ENCODE measurements around the gene NUAK1.

The NUAK1 gene

DNA sequence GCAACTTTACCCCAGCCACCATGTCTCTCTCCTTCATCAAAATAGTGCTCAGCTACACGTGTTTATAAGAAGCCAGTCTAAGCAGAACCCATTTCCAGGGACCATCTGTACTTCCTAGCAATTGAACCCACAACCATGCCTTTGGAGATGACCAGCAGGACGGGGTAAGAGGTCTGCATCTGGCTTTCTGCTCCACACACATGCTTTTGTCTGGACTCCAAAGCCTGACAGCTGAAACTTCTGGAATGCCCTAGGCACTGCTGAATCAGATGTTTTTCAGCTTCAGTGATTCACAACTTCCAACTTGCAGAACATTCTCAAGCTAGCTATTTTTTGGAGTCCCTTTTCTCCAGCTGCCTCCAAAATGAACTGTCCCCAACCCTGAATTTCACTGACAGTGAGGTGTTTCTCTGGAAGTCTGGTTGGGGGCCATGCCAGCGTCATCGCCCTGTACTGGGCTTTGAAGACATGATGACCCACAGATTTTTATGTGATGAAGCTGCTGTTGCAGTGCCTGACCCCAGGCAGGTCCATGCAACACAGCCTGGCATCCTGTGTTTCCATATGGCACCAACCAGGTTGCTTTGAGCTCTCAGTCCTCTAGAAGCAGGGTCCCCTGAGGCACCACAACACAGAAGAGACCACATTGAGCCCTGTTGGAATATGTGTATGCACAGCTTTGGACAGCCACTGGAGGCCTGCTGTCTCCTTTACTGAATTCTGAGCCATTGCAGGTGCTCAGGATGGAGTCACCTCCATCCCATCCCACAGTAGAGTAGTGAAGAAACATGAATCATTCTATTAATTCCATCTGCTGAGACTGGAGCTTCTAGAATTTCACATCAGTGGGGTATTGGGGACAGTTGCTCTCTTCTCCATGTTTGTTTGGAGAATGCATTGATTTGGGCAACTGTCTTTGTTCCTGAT lies 80.2 kb downstream of the NUAK1 start:
- Mint-ChIP-seq H3K36me3 (ENCODE audit: insufficient read depth) (no peaks in the 10 kb centered on the region), H3K9me3 (peaks cover 0 to 5% of the 10 kb centered on the region in 2 donors), H3K4me3 (no peak overlapping the region), H3K4me1 (ENCODE audit: low read depth in 2 of 2) (no peaks in the 10 kb centered on the region), H3K27me3 (peaks cover 0 to 2% of the 10 kb centered on the region in 2 donors), H3K27ac (no peak overlapping the region)
- ATAC-seq (replicated peaks), result no peak
- no peak for DNase-seq

DNA sequence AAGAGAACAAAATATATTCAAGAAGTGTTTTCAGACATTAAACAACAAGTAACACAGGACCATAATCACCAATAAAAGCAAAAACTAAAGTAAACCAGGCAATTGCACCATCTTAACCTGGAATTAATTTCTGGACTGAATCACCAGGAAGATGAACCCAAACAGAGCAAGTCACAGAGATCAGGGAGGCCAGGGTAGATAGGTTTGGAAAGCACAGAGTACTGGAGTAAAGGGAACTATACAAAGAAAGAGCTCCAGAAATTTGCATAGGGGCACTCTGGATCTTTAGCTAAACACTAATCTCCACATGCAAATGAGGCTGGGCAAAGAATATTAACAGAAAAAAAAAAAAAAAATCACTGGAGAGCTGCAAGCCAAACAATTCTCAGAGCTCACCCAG lies 84.7 kb downstream of the NUAK1 start:
- no peak overlapping the region for H3K4me3 Mint-ChIP-seq
- H3K4me1 Mint-ChIP-seq (ENCODE audit: low read depth in 2 of 2), result no peaks in the 10 kb centered on the region
- ATAC-seq (replicated peaks) (no peak), DNase-seq (no peak)
- peaks cover 18 to 44% of the 10 kb centered on the region in 2 donors for H3K27me3 Mint-ChIP-seq
- H3K9me3 Mint-ChIP-seq, result peaks cover 0 to 5% of the 10 kb centered on the region in 2 donors
- H3K36me3 Mint-ChIP-seq (ENCODE audit: insufficient read depth), result no peaks in the 10 kb centered on the region
- H3K27ac Mint-ChIP-seq, result no peak overlapping the region

DNA sequence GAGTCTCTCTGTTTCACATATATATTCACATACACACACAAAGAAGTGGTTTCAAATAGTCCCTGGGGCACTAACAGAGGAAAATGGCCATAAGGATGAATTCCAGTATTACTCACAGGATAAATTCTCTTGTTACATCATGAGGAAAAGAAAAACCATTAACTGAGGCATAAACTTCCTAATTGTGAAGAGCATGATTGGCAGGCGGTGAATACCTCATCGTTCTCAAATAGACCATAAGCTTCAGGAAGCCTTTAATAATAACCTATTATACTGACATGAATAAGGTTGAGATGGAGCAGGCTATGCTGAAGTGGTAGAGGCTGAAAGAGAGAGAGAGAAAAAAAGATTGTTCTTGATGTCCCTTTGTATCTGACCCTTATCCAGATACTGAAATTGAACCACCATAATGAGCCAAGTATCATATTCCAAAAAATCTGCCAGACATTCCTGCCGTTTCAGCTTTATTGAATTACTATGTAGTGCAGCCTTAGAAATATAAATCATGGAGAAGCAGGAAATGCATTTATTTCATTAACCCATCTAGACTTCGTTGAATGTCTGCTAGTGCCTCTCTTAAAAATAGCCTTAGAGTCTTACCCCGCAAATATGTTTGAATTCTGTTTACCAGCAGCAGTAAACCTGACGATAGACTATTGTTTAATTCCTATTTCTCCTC lies 86.8 kb downstream of the NUAK1 start:
- Mint-ChIP-seq H3K36me3 (ENCODE audit: insufficient read depth) (no peaks in the 10 kb centered on the region), H3K27ac (no peak overlapping the region), H3K4me3 (no peak overlapping the region), H3K9me3 (peaks cover 0 to 5% of the 10 kb centered on the region in 2 donors), H3K4me1 (ENCODE audit: low read depth in 2 of 2) (no peaks in the 10 kb centered on the region), H3K27me3 (peaks cover 25 to 54% of the 10 kb centered on the region in 2 donors)
- ATAC-seq (replicated peaks), result no peak
- no peak for DNase-seq

DNA sequence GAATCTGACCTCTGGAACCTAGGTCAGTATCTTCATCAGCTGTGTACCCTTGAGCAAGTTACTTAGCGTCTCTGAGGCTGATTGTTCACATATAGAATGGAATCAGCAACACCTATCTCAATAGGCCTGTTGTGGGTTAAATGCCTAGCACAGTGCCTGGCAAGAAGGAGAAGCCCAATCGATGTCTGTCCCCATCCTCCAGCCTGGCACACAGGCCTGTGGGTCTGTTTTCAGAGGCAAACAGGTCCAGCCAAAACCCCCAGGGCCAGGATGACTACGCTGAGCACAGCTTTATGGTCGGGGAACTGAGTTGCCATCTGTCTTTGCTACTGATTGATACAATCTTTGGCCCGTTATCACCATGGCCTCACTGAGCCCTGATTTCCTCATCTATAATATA lies 89.2 kb downstream of the NUAK1 start:
- Mint-ChIP-seq H3K9me3 (peaks cover 0 to 3% of the 10 kb centered on the region in 2 donors), H3K27me3 (peaks cover 25 to 54% of the 10 kb centered on the region in 2 donors), H3K36me3 (ENCODE audit: insufficient read depth) (no peaks in the 10 kb centered on the region), H3K4me3 (no peak overlapping the region), H3K27ac (no peak overlapping the region), H3K4me1 (ENCODE audit: low read depth in 2 of 2) (no peaks in the 10 kb centered on the region)
- ATAC-seq (replicated peaks) (no peak), DNase-seq (no peak)

DNA sequence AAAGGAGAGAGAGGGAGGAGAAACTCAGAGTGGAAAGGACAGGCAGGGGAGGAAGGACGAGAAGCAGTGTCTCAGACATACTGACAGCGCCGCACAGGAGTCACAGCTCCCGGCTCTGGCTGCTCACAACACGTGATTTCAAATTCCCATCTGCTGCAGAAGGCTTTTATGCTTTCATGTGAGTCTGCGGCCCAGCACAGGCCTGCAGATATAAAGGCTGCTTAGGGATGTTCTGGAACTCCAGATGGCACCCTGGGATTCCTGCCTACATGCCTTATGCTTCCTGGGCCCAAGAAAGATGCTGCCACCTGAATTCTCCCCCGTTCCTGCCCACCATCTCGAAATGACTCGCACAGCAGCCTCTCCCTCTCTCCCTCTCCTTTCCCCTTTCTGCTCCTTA lies 89.6 kb downstream of the NUAK1 start:
- no peaks in the 10 kb centered on the region for H3K4me1 Mint-ChIP-seq (ENCODE audit: low read depth in 2 of 2)
- no peak for ATAC-seq (replicated peaks)
- H3K9me3 Mint-ChIP-seq, result peaks cover 0 to 3% of the 10 kb centered on the region in 2 donors
- H3K27me3 Mint-ChIP-seq, result peaks cover 25 to 54% of the 10 kb centered on the region in 2 donors
- no peak for DNase-seq
- no peak overlapping the region for H3K27ac Mint-ChIP-seq
- H3K4me3 Mint-ChIP-seq, result no peak overlapping the region
- no peaks in the 10 kb centered on the region for H3K36me3 Mint-ChIP-seq (ENCODE audit: insufficient read depth)

DNA sequence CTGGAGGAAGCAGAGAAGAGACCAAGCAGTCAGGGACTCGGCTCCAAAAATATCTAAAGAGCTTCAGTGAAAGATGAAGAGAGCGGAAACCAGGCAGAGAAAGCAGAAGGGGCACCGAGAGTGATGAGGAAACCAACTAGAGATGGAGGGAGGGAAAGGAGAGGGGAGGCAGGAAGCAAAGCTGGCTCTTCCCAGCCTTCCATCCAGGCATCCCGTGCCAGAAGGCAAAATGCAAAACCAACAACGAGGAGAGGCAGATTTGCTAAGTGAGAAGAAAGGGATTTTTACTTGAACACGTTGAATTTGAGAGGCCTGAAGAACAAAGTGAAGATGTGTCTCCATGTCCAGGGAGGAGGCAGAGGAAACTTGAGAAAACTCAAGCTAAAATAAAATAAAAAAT lies 90.1 kb downstream of the NUAK1 start:
- Mint-ChIP-seq H3K4me3 (no peak overlapping the region), H3K9me3 (no peaks in the 10 kb centered on the region), H3K27me3 (peaks cover 25 to 53% of the 10 kb centered on the region in 2 donors), H3K27ac (no peak overlapping the region), H3K36me3 (ENCODE audit: insufficient read depth) (no peaks in the 10 kb centered on the region), H3K4me1 (ENCODE audit: low read depth in 2 of 2) (no peaks in the 10 kb centered on the region)
- DNase-seq, result no peak
- ATAC-seq (replicated peaks), result no peak

DNA sequence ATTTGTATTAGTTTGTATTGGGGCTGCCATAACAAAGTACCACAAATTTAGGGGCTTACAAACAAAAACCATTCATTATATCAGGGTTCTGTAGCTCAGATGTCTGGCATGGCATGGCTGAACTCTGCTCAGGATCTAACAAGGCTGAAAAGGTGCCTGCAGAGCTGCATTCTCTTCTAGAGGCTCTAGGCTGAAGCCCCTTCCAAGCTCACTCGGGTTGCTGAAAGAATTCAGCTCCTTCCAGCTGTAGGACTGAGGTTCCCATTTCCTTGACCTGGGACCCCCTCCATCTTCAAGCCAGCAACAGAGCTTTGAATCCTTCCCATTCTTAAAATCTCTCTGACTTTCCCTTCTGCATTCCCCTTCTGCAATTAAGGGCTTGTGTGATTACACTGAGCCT lies 90.7 kb downstream of the NUAK1 start:
- DNase-seq (no peak), ATAC-seq (replicated peaks) (no peak)
- H3K27ac Mint-ChIP-seq, result no peak overlapping the region
- no peak overlapping the region for H3K4me3 Mint-ChIP-seq
- H3K27me3 Mint-ChIP-seq, result peaks cover 25 to 46% of the 10 kb centered on the region in 2 donors
- no peaks in the 10 kb centered on the region for H3K4me1 Mint-ChIP-seq (ENCODE audit: low read depth in 2 of 2)
- no peaks in the 10 kb centered on the region for H3K36me3 Mint-ChIP-seq (ENCODE audit: insufficient read depth)
- no peaks in the 10 kb centered on the region for H3K9me3 Mint-ChIP-seq

DNA sequence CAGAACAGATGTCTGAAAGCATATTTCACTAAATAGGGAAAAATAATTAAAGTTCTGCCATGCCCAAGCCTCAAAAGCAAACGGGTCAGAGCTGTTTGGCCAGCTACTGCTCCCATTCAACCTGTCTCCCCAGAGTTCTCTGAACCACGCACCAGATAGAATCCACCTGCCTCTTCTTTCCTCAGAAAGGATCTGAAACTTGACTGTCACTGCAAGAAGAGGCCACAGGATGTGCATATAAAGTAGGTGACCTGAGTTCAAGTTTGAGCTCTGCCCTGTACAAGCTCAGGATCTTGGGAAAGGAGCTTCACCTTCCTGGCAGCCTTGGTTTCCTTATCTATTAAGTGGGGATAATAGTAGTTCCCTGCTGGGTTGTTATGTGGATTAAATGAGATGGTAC lies 91.8 kb downstream of the NUAK1 start:
- DNase-seq (no peak), ATAC-seq (replicated peaks) (no peak)
- no peak overlapping the region for H3K4me3 Mint-ChIP-seq
- no peaks in the 10 kb centered on the region for H3K36me3 Mint-ChIP-seq (ENCODE audit: insufficient read depth)
- no peaks in the 10 kb centered on the region for H3K4me1 Mint-ChIP-seq (ENCODE audit: low read depth in 2 of 2)
- peaks cover 25 to 37% of the 10 kb centered on the region in 2 donors for H3K27me3 Mint-ChIP-seq
- H3K27ac Mint-ChIP-seq, result no peak overlapping the region
- H3K9me3 Mint-ChIP-seq, result no peaks in the 10 kb centered on the region

DNA sequence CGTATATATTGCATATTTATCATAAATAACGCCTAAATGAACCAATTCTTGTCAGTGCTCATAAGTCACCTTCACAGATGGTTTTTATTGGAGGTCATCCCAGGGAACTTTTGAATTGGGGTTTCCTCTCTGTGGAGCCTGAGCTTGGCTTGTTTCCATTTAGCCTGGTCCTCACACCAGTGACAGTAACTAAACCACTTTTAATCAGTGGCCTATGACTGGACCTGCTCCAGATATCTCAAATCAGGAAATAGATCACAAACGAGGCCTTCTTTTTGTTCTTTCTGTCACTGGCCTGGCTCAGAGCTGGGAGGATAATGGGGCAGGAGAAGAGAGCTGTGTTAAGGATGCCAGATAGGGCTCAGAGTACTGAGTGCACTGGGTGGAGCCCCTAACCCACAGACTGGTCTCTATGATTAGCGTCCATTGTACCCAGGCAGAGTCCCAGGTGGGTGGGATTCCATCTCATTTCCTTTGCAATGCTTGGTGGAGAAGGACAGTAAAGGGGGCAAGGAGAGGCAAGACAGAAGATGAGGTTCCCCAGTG lies 92.4 kb downstream of the NUAK1 start:
- Mint-ChIP-seq H3K27me3 (peaks cover 25 to 33% of the 10 kb centered on the region in 2 donors), H3K4me1 (ENCODE audit: low read depth in 2 of 2) (no peaks in the 10 kb centered on the region), H3K27ac (no peak overlapping the region), H3K9me3 (no peaks in the 10 kb centered on the region), H3K4me3 (no peak overlapping the region), H3K36me3 (ENCODE audit: insufficient read depth) (no peaks in the 10 kb centered on the region)
- ATAC-seq (replicated peaks), result no peak
- DNase-seq, result no peak

DNA sequence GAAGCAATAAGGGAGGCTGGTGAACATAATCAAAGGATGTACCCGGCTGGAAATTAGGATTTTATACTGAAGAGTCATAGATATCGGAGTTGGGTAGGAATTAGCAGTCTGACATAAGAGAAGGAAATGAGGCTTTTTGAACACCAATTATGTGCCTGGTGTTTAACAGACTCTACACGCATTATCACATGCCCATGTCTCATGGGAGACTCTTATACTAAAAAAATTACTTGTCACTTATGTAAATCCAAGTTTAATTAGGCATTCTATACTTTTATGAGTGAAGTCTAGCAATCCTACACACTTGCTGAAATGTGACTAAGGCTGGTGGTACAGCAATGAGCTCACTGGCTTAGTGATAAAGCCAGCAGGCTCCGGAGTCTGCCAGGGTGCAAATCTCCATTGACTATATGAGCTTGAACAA lies 93.5 kb downstream of the NUAK1 start:
- Mint-ChIP-seq H3K9me3 (no peaks in the 10 kb centered on the region), H3K27ac (no peak overlapping the region), H3K27me3 (peaks cover 17 to 30% of the 10 kb centered on the region in 2 donors), H3K4me3 (no peak overlapping the region), H3K36me3 (ENCODE audit: insufficient read depth) (no peaks in the 10 kb centered on the region), H3K4me1 (ENCODE audit: low read depth in 2 of 2) (no peaks in the 10 kb centered on the region)
- no peak for ATAC-seq (replicated peaks)
- no peak for DNase-seq

DNA sequence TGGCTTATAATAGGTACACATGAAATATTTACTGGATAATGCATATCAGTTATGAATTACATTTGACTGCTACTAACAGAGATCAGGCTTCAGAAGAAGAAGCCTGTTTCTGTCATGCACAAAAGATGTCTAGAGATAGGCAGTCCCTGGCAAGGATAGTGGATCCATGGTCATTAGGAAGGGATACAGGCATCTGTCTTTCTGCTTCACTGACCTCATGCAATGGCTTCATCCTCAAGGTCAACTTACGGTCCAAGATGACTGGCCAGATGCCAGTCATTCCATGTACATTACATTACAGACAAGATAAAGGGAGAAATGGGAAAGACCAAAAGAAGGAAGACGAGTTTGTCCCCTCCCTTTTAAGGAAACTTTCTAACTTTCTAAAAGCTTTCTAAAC lies 94.0 kb downstream of the NUAK1 start:
- no peak overlapping the region for H3K27ac Mint-ChIP-seq
- no peak for ATAC-seq (replicated peaks)
- no peak for DNase-seq
- peaks cover 12 to 25% of the 10 kb centered on the region in 2 donors for H3K27me3 Mint-ChIP-seq
- H3K4me1 Mint-ChIP-seq (ENCODE audit: low read depth in 2 of 2), result no peaks in the 10 kb centered on the region
- H3K36me3 Mint-ChIP-seq (ENCODE audit: insufficient read depth), result no peaks in the 10 kb centered on the region
- no peak overlapping the region for H3K4me3 Mint-ChIP-seq
- H3K9me3 Mint-ChIP-seq, result no peaks in the 10 kb centered on the region

DNA sequence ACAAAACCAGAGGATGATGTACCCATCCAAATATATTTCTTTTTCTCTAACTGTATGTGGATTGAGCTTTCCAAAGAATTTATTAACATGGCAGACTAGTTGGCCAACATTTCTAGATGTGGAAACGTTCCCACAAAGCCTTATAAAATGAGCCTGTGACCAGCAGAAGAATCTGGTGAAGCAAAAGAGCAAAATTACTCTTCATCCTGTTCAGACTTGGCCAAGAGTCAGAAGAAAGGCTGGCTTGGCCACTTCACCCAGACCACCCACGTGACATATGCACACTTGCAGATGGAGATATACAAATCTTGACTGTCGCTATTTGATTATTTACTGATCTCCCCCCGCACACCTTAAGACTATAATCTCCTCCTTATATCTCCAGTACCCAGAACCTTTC lies 96.7 kb downstream of the NUAK1 start:
- peaks cover 0 to 21% of the 10 kb centered on the region in 2 donors for H3K27me3 Mint-ChIP-seq
- H3K36me3 Mint-ChIP-seq (ENCODE audit: insufficient read depth), result no peaks in the 10 kb centered on the region
- H3K4me3 Mint-ChIP-seq, result no peak overlapping the region
- H3K4me1 Mint-ChIP-seq (ENCODE audit: low read depth in 2 of 2), result no peaks in the 10 kb centered on the region
- DNase-seq (no peak), ATAC-seq (replicated peaks) (no peak)
- H3K27ac Mint-ChIP-seq, result no peak overlapping the region
- H3K9me3 Mint-ChIP-seq, result no peaks in the 10 kb centered on the region

DNA sequence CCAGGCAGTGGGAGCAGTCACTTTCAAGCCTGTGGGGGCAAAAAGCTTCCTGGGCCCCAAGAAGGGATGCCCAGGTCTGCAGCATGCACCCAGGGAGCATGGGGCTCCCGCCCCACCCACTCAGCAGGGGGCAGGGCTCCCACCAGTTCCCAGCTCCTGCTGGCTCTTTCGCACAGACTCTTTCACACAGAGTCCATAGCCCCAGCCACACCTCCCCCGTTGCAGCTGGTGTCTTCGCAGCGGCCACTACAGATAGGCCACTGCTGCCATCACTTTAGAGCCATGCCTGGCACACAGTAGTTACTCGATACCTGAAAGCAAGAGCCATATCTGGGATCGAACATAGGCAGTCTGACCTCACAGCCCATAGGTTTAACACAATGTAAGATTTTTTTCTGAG lies 98.2 kb downstream of the NUAK1 start:
- no peak for ATAC-seq (replicated peaks)
- DNase-seq, result no peak
- no peaks in the 10 kb centered on the region for H3K9me3 Mint-ChIP-seq
- no peaks in the 10 kb centered on the region for H3K36me3 Mint-ChIP-seq (ENCODE audit: insufficient read depth)
- H3K4me1 Mint-ChIP-seq (ENCODE audit: low read depth in 2 of 2), result no peaks in the 10 kb centered on the region
- H3K27me3 Mint-ChIP-seq, result peaks cover 0 to 21% of the 10 kb centered on the region in 2 donors
- H3K4me3 Mint-ChIP-seq, result no peak overlapping the region
- no peak overlapping the region for H3K27ac Mint-ChIP-seq
